Adrenal gland (tissue), 5 donors: ENCODE measurements around the gene BICD1.

Source experiments
- POLR2A ChIP-seq, 2 donors: fragments of 450-650 bp; IDR thresholded peaks; one replicate each; pipeline ENCODE4 v1.6.1; 2017; ENCODE audit warnings: antibody characterized with exemption in 2 of 2, mild to moderate bottlenecking in 2 of 2, moderate library complexity in 1 of 2
- TF ChIP-seq, protein P1 (sequence below), 6 experiments: fragments of 450-650 bp in 4 of 6; fragments of 200-600 bp in 2 of 6; sonication (generic) in 1 of 6; IDR thresholded peaks; 1 replicate in 5 of 6; 2 replicates in 1 of 6; pipeline versions ENCODE4 v1.5.1 to v1.8.0; 2016 to 2021; ENCODE audit warnings: antibody characterized with exemption in 6 of 6, mild to moderate bottlenecking in 2 of 6, moderate library complexity in 1 of 6
- donor health status: DM: no; HTN: no; CAD: no.

DNA sequence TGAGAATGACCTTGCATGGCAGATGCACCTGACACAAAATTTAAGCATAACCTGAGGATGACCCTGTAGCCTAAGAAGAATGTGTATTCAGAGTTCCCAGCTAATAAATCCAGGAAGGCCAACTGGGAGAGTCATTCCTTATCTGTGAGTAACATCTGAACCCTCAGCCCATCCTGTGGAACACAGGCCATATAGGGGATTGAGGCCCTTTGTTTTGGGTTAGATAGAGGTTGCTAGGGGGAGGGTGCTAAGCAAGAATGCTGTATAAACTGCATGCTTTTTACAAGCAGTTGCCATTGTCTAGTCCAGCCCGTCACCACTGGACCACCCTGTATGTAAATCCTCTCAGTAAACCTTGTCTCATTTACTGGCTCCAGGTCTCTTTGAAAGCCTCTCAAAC lies 77.0 kb downstream of the BICD1 start:
- TF ChIP-seq, protein P1, sequence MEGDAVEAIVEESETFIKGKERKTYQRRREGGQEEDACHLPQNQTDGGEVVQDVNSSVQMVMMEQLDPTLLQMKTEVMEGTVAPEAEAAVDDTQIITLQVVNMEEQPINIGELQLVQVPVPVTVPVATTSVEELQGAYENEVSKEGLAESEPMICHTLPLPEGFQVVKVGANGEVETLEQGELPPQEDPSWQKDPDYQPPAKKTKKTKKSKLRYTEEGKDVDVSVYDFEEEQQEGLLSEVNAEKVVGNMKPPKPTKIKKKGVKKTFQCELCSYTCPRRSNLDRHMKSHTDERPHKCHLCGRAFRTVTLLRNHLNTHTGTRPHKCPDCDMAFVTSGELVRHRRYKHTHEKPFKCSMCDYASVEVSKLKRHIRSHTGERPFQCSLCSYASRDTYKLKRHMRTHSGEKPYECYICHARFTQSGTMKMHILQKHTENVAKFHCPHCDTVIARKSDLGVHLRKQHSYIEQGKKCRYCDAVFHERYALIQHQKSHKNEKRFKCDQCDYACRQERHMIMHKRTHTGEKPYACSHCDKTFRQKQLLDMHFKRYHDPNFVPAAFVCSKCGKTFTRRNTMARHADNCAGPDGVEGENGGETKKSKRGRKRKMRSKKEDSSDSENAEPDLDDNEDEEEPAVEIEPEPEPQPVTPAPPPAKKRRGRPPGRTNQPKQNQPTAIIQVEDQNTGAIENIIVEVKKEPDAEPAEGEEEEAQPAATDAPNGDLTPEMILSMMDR (IDR thresholded peaks at IDR 0.05), result no peak
- TF ChIP-seq POLR2A (IDR thresholded peaks at IDR 0.05), result no peak
